ENCODE data around the gene ESYT1.

ESYT1 gene, protein sequence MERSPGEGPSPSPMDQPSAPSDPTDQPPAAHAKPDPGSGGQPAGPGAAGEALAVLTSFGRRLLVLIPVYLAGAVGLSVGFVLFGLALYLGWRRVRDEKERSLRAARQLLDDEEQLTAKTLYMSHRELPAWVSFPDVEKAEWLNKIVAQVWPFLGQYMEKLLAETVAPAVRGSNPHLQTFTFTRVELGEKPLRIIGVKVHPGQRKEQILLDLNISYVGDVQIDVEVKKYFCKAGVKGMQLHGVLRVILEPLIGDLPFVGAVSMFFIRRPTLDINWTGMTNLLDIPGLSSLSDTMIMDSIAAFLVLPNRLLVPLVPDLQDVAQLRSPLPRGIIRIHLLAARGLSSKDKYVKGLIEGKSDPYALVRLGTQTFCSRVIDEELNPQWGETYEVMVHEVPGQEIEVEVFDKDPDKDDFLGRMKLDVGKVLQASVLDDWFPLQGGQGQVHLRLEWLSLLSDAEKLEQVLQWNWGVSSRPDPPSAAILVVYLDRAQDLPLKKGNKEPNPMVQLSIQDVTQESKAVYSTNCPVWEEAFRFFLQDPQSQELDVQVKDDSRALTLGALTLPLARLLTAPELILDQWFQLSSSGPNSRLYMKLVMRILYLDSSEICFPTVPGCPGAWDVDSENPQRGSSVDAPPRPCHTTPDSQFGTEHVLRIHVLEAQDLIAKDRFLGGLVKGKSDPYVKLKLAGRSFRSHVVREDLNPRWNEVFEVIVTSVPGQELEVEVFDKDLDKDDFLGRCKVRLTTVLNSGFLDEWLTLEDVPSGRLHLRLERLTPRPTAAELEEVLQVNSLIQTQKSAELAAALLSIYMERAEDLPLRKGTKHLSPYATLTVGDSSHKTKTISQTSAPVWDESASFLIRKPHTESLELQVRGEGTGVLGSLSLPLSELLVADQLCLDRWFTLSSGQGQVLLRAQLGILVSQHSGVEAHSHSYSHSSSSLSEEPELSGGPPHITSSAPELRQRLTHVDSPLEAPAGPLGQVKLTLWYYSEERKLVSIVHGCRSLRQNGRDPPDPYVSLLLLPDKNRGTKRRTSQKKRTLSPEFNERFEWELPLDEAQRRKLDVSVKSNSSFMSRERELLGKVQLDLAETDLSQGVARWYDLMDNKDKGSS

GRCh38 chr12:56127888-56128669 lies at the start of gene ESYT1:
TSS of gene ESYT1 (plus strand) at chr12:56128267. CDS start at chr12:56128320, 53 bp downstream.
- peak; percentile 98 for DNase-seq

DNA sequence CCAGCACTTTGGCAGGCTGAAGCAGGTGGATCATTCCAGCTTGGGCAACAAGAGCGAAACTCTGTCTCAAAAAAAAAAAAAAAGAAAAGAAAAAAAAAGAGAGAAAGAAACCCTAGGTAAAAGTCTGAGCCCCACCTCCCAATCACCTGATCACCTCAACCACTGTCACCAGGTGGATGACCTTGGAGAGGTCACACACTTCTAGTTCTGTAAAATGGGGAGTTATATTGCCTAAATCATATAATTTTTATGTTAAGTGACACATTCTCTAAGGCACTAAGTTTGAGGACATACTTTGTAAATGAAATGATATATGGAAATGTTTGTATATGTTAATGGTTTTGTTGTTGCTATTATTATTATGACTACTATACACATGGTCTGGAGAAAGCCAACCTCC lies 49.6 kb upstream of the ESYT1 start:
- no peak for DNase-seq

GRCh38 chr12:56078931-56079722 lies 48.9 kb upstream of the ESYT1 start:
- DNase-seq = peak; percentile 63

DNA sequence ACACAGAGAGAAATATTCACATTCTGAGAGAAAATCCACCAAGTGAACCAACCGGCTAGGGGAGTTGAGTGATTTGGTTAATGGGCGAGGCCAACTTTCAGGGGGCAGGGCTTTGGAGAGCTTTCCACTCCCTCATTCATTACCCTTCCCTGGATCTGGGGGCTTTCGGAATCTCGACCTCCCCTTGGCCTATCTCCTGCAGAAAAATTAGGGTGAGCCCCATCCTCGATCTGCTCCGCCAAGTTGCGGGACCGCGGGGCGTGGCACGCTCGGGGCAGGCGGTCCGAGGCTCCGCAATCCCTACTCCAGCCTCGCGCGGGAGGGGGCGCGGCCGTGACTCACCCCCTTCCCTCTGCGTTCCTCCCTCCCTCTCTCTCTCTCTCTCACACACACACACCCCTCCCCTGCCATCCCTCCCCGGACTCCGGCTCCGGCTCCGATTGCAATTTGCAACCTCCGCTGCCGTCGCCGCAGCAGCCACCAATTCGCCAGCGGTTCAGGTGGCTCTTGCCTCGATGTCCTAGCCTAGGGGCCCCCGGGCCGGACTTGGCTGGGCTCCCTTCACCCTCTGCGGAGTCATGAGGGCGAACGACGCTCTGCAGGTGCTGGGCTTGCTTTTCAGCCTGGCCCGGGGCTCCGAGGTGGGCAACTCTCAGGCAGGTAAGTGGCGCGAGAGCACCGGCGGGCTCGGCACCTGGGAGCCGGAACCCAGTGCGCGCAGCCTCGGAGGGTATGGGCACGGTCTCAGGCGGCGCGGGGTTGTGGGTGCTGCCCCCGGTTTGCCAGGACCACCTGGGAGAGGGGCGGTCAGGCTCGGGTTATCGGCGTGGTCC lies 48.1 kb upstream of the ESYT1 start, which contains the start of gene ERBB3:
TSS of gene ERBB3 (plus strand) at position 443 of the 833 bp plus-strand sequence. CDS start at position 579, 136 bp downstream.
- peak; percentile 82 for DNase-seq

- peak; percentile 4 for DNase-seq
Observed at GRCh38 chr12:56080556-56081138, 47.4 kb upstream of the ESYT1 start.

GRCh38 chr12:56081393-56082347 lies 46.4 kb upstream of the ESYT1 start:
- DNase-seq = no peak

- DNase-seq = no peak
Observed at GRCh38 chr12:56082382-56082781, 45.7 kb upstream of the ESYT1 start.

DNA sequence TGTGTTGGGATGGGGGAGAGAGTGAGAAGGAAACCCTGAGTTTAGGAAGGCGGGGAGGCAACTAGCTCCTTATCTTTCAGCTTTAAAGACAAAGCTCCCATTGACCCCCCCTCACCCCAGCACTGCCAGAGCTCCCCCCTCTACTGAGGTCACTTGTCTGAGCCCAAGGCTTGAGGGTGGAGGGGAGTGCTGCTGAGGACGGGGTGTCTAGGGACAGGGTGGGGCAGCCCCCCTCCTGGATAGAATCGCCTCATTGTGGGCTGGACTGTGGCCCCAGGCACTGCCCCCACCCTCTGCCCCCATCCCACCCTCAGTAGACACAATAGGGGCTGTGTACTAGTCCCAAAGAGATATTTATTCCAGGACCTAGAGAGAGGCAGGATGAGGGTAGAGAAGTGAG lies 45.1 kb upstream of the ESYT1 start:
- no peak for DNase-seq

DNA sequence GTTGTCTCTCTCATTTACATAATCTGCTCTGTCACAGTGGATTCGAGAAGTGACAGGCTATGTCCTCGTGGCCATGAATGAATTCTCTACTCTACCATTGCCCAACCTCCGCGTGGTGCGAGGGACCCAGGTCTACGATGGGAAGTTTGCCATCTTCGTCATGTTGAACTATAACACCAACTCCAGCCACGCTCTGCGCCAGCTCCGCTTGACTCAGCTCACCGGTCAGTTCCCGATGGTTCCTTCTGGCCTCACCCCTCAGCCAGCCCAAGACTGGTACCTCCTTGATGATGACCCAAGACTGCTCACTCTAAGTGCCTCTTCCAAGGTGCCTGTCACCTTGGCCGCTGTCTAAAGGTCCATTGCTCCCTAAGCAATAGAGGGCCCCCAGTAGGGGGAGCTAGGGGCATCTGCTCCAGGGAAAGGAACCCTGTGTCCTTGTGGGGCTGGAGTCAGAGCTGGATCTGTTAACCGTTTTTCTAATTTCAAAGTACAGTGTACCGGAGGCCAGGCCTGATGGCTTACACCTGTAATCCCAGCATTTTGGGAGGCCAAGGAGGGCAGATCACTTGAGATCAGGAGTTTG lies 43.0 kb upstream of the ESYT1 start:
- DNase-seq = peak; percentile 45

- no peak for DNase-seq
Observed at GRCh38 chr12:56086096-56086495, 42.0 kb upstream of the ESYT1 start.

DNA sequence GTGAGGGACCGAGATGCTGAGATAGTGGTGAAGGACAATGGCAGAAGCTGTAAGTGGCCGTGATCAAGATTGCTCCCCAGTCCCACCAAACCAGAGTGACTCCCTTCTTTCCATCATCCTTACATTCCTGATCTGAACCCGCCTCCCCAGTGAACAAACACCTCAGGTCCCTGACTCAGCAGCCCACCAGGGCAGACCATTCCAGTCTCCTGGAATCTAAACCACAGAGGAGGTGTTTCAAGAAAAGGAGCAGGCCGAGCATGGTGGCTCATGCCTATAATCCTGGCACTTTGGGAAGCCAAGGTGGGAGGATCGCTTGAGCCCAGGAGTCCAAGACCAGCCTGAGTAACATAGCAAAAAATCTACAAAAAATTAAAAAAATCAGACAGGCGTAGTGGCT lies 41.5 kb upstream of the ESYT1 start:
- no peak for DNase-seq

- DNase-seq = no peak
Observed at GRCh38 chr12:56087220-56087619, 40.8 kb upstream of the ESYT1 start.

DNA sequence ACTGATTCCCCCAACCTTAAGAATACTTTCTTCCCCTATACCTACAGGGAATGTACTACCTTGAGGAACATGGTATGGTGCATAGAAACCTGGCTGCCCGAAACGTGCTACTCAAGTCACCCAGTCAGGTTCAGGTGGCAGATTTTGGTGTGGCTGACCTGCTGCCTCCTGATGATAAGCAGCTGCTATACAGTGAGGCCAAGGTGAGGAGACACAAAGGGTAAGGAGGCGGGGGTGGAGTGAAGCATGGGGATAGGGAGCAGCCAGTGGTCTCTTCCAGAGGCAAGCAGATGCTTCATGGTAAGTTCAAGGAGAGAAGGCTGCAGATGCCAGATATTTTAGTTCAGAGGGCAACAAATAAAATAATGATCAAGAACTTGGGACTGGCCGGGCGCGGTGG lies 30.3 kb upstream of the ESYT1 start:
- no peak for DNase-seq

- DNase-seq = no peak
Observed at GRCh38 chr12:56098592-56098991, 29.5 kb upstream of the ESYT1 start.

DNA sequence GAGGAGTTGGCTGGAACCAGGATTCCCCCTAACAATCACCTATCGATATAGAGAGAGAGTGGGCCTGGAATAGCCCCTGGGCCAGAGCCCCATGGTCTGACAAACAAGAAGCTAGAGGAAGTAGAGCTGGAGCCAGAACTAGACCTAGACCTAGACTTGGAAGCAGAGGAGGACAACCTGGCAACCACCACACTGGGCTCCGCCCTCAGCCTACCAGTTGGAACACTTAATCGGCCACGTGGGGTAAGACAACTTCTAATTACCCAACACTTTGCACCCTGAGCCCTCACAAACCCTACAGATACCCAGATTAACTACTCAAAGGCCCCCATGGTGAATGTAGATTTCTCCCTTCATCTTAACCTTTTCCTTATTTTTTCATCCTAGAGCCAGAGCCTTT lies 28.3 kb upstream of the ESYT1 start:
- no peak for DNase-seq

- no peak for DNase-seq
Observed at GRCh38 chr12:56101045-56101444, 27.0 kb upstream of the ESYT1 start.

DNA sequence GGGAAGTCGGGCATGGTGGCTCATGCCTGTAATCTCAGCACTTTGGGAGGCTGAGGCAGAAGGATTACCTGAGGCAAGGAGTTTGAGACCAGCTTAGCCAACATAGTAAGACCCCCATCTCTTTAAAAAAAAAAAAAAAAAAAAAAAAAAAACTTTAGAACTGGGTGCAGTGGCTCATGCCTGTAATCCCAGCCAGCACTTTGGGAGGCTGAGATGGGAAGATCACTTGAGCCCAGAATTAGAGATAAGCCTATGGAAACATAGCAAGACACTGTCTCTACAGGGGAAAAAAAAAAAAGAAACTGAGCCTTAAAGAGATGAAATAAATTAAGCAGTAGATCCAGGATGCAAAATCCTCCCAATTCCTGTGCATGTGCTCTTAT lies 25.4 kb upstream of the ESYT1 start:
- no peak for DNase-seq

DNA sequence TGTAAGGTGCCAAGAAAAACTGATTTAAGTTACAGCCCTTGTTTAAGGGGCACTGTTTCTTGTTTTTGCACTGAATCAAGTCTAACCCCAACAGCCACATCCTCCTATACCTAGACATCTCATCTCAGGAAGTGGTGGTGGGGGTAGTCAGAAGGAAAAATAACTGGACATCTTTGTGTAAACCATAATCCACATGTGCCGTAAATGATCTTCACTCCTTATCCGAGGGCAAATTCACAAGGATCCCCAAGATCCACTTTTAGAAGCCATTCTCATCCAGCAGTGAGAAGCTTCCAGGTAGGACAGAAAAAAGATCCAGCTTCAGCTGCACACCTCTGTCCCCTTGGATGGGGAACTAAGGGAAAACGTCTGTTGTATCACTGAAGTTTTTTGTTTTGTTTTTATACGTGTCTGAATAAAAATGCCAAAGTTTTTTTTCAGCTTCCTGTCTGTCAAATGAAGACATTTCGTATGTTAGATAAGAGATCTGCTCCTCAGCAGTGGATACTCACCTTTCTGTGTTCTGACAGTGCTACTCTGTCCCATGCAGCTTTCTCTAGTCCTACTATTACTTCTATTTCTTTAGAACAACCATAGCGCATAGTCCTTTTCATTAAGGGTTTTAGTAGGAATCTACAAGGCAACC lies 24.9 kb upstream of the ESYT1 start:
- peak; percentile 34 for DNase-seq
